HEK293 (cell line): ENCODE measurements around the gene CD55.

ENCODE experiments used
- CTCF ChIA-PET: fragments of 350-600 bp; formaldehyde crosslinking; extraction: SDS; loops from one replicate; lab custom pipeline; 2021; ENCODE audit warnings: antibody characterized with exemption; lab: Yijun Ruan, JAX
- POLR2A ChIA-PET: fragments of 300-600 bp; formaldehyde crosslinking; extraction: SDS; loops from one replicate; lab custom pipeline; 2020; ENCODE audit warnings: antibody characterized with exemption, inconsistent platforms; lab: Yijun Ruan, JAX
- H3K27ac ChIP-seq: fragments of 200-500 bp; sonication (Bioruptor generic); 2 replicates; pipeline ENCODE4 v1.5.1; 2014; ENCODE audit warnings: low read depth, low read length, control low read depth, inconsistent platforms; ENCODE audit errors: extremely low read depth
- H3K36me3 ChIP-seq, 2 experiments: fragments of 200-500 bp in 1 of 2; sonication (Bioruptor generic) in 1 of 2; 1 replicate in 1 of 2; 2 replicates in 1 of 2; pipeline ENCODE4 v1.5.1; 2014 to 2017; ENCODE audit warnings: inconsistent platforms in 2 of 2, low read length in 2 of 2; ENCODE audit not compliant: control insufficient read depth in 2 of 2, insufficient read depth in 1 of 2
- H3K4me1 ChIP-seq: fragments of 200-500 bp; sonication (Bioruptor generic); 2 replicates; pipeline ENCODE4 v1.5.1; 2014; ENCODE audit warnings: mild to moderate bottlenecking, low read length, inconsistent platforms; ENCODE audit not compliant: control insufficient read depth, insufficient read depth
- H3K4me3 ChIP-seq: 2 replicates; pipeline ENCODE4 v1.5.1; 2011; ENCODE audit warnings: low read depth, mild to moderate bottlenecking, control low read depth, low read length, moderate library complexity
- H3K9me3 ChIP-seq: fragments of 200-500 bp; sonication (Bioruptor generic); 2 replicates; pipeline ENCODE4 v1.5.1; 2014; ENCODE audit warnings: low read depth, low read length, inconsistent platforms; ENCODE audit not compliant: control insufficient read depth, insufficient read depth
- KLF1 ChIP-seq: fragments of 450-650 bp; formaldehyde crosslinking; IDR thresholded peaks from 2 replicates; pipeline ENCODE4 v1.5.1; 2016; ENCODE audit warnings: missing biosample characterization, missing genetic modification characterization
- ZNF10 ChIP-seq: fragments of 450-650 bp; formaldehyde crosslinking; IDR thresholded peaks from 2 replicates; pipeline ENCODE4 v1.5.1; 2017; ENCODE audit warnings: missing biosample characterization, missing genetic modification characterization
- ZNF112 ChIP-seq: fragments of 450-650 bp; formaldehyde crosslinking; IDR thresholded peaks from 2 replicates; pipeline ENCODE4 v1.5.0; 2017; ENCODE audit warnings: missing biosample characterization, missing genetic modification characterization
- ZNF16 ChIP-seq: fragments of 450-650 bp; formaldehyde crosslinking; IDR thresholded peaks from 2 replicates; pipeline ENCODE4 v1.5.1; 2016; ENCODE audit warnings: low read depth, missing biosample characterization, missing genetic modification characterization
- ZNF175 ChIP-seq: fragments of 450-650 bp; formaldehyde crosslinking; IDR thresholded peaks from 2 replicates; pipeline ENCODE4 v1.5.1; 2016; ENCODE audit warnings: missing biosample characterization, missing genetic modification characterization
- ZNF768 ChIP-seq: fragments of 450-650 bp; formaldehyde crosslinking; IDR thresholded peaks from 2 replicates; pipeline ENCODE4 v1.5.1; 2018; ENCODE audit warnings: missing biosample characterization, mild to moderate bottlenecking, missing genetic modification characterization
- TF ChIP-seq, protein P1 (sequence below): fragments of 450-650 bp; formaldehyde crosslinking; IDR thresholded peaks from 2 replicates; pipeline ENCODE4 v1.5.1; 2016; ENCODE audit warnings: missing biosample characterization, missing genetic modification characterization
- TF ChIP-seq, protein P2 (sequence below): fragments of 450-650 bp; formaldehyde crosslinking; IDR thresholded peaks from 2 replicates; pipeline ENCODE4 v1.5.1; 2016; ENCODE audit warnings: missing biosample characterization, missing genetic modification characterization
- TF ChIP-seq, protein P3 (sequence below): fragments of 450-650 bp; formaldehyde crosslinking; IDR thresholded peaks from 2 replicates; pipeline ENCODE4 v1.5.1; 2016; ENCODE audit warnings: missing biosample characterization, missing genetic modification characterization
- TF ChIP-seq, protein P4 (sequence below): fragments of 450-650 bp; formaldehyde crosslinking; IDR thresholded peaks from 2 replicates; pipeline ENCODE4 v1.5.1; 2016; ENCODE audit warnings: missing biosample characterization, missing genetic modification characterization, borderline replicate concordance
- TF ChIP-seq, protein P5 (sequence below): IDR thresholded peaks from 2 replicates; pipeline ENCODE4 v1.6.1; 2011; ENCODE audit warnings: mild to moderate bottlenecking, low read depth, low read length, borderline replicate concordance
- TF ChIP-seq, protein P6 (sequence below): fragments of 450-650 bp; formaldehyde crosslinking; IDR thresholded peaks from 2 replicates; pipeline ENCODE4 v1.5.1; 2016; ENCODE audit warnings: missing biosample characterization, missing genetic modification characterization

CD55 gene

DNA sequence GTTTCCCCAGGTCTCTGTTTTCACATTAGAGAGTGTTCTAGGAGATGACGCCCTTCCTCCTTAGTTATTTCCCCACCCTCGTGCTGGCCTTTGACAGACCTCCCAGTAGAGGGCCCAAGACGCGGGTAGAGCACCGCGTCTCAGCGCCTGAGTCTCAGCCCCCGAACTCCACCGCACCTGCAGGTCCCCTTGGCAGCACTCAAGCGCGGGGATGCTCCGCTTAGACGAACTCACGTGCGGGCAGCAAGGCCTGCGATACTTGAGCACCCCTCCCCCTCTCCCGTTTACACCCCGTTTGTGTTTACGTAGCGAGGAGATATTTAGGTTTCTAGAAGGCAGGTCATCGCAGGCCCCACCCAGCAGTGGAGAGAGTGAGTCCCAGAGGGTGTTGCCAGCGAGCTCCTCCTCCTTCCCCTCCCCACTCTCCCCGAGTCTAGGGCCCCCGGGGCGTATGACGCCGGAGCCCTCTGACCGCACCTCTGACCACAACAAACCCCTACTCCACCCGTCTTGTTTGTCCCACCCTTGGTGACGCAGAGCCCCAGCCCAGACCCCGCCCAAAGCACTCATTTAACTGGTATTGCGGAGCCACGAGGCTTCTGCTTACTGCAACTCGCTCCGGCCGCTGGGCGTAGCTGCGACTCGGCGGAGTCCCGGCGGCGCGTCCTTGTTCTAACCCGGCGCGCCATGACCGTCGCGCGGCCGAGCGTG is at the start of gene CD55 (continued):
- TF ChIP-seq, protein P1, sequence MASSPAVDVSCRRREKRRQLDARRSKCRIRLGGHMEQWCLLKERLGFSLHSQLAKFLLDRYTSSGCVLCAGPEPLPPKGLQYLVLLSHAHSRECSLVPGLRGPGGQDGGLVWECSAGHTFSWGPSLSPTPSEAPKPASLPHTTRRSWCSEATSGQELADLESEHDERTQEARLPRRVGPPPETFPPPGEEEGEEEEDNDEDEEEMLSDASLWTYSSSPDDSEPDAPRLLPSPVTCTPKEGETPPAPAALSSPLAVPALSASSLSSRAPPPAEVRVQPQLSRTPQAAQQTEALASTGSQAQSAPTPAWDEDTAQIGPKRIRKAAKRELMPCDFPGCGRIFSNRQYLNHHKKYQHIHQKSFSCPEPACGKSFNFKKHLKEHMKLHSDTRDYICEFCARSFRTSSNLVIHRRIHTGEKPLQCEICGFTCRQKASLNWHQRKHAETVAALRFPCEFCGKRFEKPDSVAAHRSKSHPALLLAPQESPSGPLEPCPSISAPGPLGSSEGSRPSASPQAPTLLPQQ (tag by site-specific recombination): peak; percentile 78; the same call in 1 of the 2 replicates

DNA sequence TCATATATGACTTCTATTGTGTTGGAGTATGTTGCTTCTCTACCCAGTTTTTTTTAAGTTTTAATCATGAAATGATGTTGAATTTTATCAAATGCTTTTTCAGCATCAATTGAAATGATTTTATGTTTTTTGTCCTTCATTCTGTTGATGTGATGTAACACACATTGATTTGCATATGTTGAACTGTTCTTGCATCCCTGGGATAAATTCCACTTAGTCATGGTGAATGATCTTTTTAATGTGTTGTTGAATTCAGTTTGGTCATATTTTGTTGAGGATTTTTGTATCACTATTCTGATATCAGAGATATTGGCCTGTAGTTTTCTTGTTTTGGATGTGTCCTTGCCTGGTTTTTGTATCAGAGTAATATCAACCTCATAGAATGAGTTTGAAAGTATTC is 46.6 kb upstream of the CD55 start:
- Histone ChIP-seq H3K4me1 (no peaks in the 10 kb centered on the region), H3K36me3 (no peaks in the 10 kb centered on the region), H3K9me3 (no peaks in the 10 kb centered on the region), H3K4me3 (no peak overlapping the region), H3K27ac (no peak overlapping the region)
- CTCF ChIA-PET: interaction anchor here (0.6 kb wide), 1 partner anchor 46 kb away, joined by 3 read pairs; no protein-coding TSS in a partner anchor
- no peak for TF ChIP-seq ZNF768 (tag by site-specific recombination)
- TF ChIP-seq, protein P2, sequence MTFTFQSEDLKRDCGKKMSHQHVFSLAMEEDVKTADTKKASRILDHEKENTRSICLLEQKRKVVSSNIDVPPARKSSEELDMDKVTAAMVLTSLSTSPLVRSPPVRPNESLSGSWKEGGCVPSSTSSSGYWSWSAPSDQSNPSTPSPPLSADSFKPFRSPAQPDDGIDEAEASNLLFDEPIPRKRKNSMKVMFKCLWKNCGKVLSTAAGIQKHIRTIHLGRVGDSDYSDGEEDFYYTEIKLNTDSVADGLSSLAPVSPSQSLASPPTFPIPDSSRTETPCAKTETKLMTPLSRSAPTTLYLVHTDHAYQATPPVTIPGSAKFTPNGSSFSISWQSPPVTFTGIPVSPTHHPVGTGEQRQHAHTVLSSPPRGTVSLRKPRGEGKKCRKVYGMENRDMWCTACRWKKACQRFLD: no peak
- no peak for TF ChIP-seq ZNF112
- TF ChIP-seq ZNF10 (tag by site-specific recombination): no peak
- TF ChIP-seq ZNF16: no peak
- TF ChIP-seq, protein P3, sequence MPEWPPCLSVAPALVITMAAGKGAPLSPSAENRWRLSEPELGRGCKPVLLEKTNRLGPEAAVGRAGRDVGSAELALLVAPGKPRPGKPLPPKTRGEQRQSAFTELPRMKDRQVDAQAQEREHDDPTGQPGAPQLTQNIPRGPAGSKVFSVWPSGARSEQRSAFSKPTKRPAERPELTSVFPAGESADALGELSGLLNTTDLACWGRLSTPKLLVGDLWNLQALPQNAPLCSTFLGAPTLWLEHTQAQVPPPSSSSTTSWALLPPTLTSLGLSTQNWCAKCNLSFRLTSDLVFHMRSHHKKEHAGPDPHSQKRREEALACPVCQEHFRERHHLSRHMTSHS: no peak
- no peak for TF ChIP-seq KLF1
- TF ChIP-seq, protein P4, sequence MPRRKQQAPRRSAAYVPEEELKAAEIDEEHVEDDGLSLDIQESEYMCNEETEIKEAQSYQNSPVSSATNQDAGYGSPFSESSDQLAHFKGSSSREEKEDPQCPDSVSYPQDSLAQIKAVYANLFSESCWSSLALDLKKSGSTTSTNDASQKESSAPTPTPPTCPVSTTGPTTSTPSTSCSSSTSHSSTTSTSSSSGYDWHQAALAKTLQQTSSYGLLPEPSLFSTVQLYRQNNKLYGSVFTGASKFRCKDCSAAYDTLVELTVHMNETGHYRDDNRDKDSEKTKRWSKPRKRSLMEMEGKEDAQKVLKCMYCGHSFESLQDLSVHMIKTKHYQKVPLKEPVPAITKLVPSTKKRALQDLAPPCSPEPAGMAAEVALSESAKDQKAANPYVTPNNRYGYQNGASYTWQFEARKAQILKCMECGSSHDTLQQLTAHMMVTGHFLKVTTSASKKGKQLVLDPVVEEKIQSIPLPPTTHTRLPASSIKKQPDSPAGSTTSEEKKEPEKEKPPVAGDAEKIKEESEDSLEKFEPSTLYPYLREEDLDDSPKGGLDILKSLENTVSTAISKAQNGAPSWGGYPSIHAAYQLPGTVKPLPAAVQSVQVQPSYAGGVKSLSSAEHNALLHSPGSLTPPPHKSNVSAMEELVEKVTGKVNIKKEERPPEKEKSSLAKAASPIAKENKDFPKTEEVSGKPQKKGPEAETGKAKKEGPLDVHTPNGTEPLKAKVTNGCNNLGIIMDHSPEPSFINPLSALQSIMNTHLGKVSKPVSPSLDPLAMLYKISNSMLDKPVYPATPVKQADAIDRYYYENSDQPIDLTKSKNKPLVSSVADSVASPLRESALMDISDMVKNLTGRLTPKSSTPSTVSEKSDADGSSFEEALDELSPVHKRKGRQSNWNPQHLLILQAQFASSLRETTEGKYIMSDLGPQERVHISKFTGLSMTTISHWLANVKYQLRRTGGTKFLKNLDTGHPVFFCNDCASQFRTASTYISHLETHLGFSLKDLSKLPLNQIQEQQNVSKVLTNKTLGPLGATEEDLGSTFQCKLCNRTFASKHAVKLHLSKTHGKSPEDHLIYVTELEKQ (tag by site-specific recombination): no peak
- POLR2A ChIA-PET: no interaction called here

DNA sequence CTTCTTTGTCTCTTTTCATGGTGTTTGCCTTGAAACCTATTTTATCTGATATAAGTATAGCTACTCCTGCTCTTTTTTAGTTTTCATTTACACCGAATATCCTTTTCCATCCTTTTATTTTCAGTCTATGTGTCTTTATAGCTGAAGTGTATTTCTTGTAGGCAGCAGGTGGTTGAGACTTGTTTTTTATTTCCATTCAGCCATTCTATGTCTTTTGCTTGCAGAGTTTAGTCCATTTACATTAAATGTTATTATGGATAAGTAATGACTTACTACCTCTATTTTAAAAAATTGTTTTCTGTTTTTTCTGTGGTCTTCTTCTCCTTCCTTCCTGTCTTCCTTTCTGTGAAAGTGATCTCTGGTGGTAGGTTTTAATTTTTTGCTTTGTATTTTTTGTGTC is 45.0 kb upstream of the CD55 start:
- H3K4me1 ChIP-seq: no peaks in the 10 kb centered on the region
- H3K9me3 ChIP-seq: no peaks in the 10 kb centered on the region
- no peak for TF ChIP-seq ZNF175 (tag by site-specific recombination)
- TF ChIP-seq, protein P5, sequence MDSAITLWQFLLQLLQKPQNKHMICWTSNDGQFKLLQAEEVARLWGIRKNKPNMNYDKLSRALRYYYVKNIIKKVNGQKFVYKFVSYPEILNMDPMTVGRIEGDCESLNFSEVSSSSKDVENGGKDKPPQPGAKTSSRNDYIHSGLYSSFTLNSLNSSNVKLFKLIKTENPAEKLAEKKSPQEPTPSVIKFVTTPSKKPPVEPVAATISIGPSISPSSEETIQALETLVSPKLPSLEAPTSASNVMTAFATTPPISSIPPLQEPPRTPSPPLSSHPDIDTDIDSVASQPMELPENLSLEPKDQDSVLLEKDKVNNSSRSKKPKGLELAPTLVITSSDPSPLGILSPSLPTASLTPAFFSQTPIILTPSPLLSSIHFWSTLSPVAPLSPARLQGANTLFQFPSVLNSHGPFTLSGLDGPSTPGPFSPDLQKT: no peak
- TF ChIP-seq, protein P6, sequence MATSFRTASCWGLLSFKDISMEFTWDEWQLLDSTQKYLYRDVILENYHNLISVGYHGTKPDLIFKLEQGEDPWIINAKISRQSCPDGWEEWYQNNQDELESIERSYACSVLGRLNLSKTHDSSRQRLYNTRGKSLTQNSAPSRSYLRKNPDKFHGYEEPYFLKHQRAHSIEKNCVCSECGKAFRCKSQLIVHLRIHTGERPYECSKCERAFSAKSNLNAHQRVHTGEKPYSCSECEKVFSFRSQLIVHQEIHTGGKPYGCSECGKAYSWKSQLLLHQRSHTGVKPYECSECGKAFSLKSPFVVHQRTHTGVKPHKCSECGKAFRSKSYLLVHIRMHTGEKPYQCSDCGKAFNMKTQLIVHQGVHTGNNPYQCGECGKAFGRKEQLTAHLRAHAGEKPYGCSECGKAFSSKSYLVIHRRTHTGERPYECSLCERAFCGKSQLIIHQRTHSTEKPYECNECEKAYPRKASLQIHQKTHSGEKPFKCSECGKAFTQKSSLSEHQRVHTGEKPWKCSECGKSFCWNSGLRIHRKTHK (tag by site-specific recombination): no peak
- ChIA-PET CTCF (no interaction called here), POLR2A (no interaction called here)
- H3K4me3 ChIP-seq: no peak overlapping the region
- no peak overlapping the region for H3K27ac ChIP-seq
- no peaks in the 10 kb centered on the region for H3K36me3 ChIP-seq
